HG03103 (cell line): ENCODE measurements around the gene P2RY2.

Experiments used
- ATAC-seq: cut with Tn5 transposase; IDR thresholded peaks from one replicate; pipeline ENCODE4 v1.9.1; 2021; ENCODE audit warnings: low read depth; ENCODE audit not compliant: unreplicated experiment

P2RY2 gene

DNA sequence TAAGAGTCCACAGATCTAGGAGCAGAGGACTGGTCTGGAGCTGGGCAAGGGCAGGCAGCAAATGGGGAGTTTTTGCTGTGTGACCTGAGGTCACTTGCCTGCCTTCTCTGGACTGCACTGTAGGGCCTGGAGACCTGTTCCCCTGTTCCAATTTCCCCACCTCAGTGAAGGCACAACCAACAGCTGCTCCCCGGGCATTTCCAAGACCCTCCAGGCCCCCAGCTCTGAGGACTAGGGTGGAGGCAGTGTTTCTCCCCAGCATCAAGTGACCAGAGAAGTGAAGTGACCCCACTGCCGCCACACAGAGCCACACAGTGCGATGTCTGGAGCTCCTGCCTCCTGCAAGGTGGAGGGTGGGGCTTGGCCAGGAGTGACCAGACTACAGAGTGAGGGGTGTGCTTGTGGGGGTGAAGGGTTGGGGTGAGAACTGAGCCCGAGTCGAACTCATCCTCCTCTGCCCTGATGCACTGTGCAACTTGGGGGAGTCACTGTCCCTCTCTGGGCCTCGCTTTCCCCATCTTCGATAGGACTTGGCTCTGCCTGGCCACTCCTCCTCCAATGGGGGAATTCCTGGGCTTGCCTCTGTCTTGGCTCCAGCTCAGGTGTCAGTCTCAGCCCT is 21.6 kb downstream of the P2RY2 start:
- no peak for ATAC-seq

DNA sequence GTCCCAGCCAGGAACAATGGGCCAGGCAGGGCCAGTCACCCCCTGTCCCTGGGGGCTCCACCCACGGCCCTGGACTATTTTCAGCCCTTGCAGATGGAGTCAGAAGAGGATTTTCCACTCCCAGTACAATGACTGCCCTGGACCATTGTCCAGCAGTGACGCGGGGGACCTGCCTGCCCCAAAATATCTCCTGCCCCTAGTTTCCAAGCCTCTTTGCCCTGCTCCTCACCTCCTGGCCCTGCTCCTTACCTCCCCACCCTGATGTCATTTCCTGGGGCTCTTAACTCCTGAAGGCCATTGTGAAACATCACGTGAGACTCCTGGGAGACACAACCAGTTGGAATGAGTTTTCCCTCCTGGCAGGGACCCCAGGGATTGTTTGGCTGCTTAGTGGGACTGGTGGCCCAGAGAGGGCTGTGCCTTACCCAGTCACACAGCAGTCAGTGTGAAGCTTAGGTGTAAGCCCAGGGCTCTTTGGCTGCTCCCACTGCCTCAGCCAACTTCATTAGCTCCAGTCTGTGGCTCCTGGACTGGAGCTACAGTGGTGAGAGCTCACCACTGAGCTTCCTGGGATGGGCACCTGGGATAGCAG is 22.2 kb downstream of the P2RY2 start:
- ATAC-seq = no peak

DNA sequence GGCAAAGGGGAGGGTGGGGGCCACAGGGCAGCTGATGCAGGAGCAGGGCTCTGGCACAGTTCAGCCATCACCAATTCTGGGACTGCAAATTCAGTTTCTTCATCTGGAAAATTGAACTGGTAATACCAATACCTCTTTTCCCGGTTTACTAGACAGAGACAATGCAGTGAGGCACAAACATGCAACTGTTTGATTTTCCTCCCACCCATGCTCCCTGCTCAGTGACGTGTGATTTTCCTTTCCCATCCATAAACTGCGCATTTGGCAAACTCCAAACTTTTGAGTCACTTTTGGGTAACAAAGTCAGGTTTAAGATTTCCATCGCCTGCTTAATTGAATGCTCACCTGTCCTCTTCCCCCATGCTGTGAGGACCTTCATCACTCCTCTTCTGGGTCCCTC is 23.2 kb downstream of the P2RY2 start:
- no peak for ATAC-seq

GRCh38 chr11:73242251-73243092 is 24.4 kb downstream of the P2RY2 start:
- ATAC-seq = no peak

DNA sequence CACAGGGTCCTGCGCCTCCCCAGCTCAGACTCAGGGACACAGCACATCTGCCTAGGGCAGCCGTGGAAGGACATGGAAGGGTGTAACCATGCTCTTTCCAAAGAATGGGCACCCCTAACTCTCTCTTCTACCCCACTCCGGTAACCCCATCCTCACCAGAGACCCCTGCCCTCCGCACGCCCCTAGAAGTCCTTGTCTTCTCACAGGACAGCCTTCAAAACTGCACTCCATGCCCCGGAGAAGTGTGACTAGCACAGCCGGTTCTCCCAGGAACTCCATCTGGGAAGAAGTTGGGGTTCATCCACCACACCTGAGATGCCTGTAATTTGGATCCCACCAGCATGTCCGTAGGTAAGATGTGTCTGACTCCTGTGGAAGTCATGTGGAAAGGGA is 25.0 kb downstream of the P2RY2 start:
- ATAC-seq = no peak

- no peak for ATAC-seq
Measured at GRCh38 chr11:73244589-73245240, 26.6 kb downstream of the P2RY2 start.

GRCh38 chr11:73245461-73245860 is 27.4 kb downstream of the P2RY2 start:
- no peak for ATAC-seq

- ATAC-seq = no peak
Measured at GRCh38 chr11:73246303-73246702, 28.2 kb downstream of the P2RY2 start.

GRCh38 chr11:73248526-73249185 is 30.6 kb downstream of the P2RY2 start:
- no peak for ATAC-seq

DNA sequence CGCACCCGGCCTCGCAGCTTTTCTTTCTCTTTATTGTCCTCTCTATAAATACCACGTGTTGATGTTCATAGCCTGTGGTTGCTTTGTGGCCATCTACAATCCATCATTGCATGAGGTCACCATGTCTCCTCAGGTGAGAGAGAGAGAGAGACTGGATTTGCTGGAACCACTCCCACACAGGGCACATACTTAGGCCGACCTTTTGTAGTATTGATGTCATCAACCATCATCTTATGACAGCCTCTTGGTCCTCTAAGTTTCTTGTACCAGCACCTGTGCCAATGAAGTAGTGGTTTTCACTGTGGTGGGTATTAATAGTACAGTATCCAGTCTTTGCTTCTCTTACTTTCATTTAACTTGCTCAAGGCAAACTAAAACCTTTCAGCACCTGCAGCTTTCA is 31.2 kb downstream of the P2RY2 start:
- no peak for ATAC-seq

- ATAC-seq = no peak
Measured at GRCh38 chr11:73249853-73250783, 32.0 kb downstream of the P2RY2 start.

DNA sequence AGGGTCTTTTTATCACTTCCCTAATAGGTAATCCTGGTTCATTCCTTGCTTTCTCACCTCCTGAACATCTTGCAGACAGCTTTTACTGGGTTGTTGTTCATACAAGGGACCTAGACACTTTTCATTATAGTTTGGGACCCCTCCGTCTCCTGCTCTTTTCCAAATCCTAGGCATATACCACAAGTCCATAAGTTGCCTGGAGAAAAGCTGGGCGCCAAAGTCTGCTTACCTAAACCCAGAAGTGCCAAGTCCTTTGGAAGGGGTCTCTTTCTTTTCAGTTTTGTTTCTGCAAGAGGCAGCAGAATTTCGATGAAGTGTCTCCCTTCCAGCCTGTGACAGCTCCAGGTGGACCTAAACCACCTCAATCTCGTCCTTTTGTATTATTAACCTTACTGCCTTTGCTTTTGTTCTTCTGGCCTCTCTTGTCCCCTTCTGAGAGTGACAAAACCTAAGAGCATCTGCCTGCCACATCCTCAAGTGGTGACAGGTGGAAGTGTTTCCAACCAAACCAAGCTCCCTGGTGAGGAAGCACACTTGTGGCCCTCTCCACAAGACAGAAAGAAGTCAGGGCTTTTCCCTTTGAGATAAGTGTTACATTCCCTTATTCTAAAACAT is 34.6 kb downstream of the P2RY2 start:
- ATAC-seq = no peak

- no peak for ATAC-seq
Measured at GRCh38 chr11:73257342-73258103, 39.4 kb downstream of the P2RY2 start.

DNA sequence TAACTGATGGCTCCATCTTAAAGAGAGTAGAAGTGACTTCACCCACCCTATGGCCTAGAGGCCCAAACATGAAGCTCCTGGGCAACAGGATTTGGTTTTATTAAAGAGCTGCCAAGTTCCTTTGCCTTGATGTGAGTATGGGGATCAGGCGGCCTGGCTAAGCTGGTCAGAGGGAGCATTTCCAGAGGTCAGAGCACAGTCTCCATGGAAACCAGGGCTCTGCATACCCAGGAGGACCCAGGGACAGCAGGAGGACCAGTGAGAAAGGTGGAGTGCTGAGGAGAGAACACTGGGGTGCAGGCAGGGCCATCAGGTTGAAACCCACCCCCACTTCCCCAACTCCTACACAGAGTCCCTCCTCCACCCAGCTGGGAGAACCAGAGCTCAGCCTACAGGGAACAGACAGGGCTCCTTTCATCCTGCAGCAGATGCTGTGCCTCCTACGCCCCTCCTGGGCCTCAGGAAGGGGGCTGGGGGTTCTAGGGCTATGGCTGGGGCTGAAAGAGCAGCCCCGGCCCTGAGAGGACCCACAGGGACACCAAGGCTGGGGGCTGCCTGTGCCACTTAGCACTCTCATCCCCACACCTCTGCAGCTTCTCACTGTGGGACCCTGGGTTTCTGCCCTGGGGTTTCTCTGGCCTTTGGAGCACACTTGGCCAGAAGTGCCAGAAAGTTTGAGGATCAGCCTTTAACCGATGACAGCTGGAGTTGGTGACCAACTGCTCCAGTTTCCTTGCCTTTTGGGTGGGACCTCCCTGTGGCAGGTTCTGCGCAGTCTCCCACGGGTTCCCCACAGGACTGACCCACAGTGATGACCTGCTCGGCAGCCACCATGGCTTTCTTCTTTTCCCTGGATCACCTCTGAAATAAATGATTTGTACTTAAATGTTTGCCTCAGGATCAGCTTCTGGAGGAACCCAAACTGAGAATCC is 40.3 kb downstream of the P2RY2 start:
- ATAC-seq = no peak

DNA sequence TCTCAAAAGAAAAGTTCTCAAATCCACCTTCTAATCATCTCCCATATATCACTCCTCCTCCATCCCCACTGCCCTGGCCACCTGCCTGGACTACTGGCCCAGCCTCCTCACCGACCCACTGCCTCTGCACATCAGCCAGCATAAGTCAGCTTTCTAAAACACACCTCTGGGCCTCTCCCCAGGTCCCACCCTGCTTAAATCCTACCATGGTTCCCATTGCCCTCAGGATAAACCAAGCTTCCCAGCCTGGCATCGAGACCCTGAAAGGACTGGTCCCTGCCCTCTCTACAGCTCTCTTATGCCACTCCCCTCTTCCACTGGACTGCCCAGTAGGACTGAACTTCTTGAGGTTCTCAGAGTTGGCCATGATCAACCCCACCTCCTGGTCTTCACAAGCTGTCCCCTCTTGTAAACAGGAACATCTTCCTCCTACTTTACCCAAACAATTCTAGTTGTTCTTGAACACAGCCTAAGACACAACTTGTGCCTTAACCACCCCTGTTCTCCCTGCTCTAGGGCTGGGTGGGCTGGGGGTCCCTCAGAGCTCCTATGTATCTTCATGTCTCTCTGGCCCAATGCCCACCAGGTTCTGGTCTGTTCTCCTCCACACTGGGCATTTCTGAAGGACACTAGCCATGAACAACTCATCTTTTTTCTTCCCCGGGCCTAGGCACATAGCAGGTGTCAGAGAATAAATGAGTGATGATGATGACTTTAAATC is 41.5 kb downstream of the P2RY2 start:
- ATAC-seq = no peak

GRCh38 chr11:73260127-73260457 is 42.0 kb downstream of the P2RY2 start:
- no peak for ATAC-seq

GRCh38 chr11:73262851-73263495 is 44.9 kb downstream of the P2RY2 start:
- no peak for ATAC-seq
